OCI-LY7 (cell line): ENCODE data around the gene SERPINA3.

Experiments
- CTCF ChIP-seq: fragments of 200-600 bp; sonication (generic); conservative IDR thresholded peaks from 2 replicates; pipeline ENCODE4 v1.5.1; 2014; ENCODE audit warnings: mild to moderate bottlenecking, antibody characterized with exemption, low read length, moderate library complexity, mixed read lengths
- EZH2phosphoT487 ChIP-seq: fragments of 200-600 bp; sonication (generic); IDR thresholded peaks from 2 replicates; pipeline ENCODE4 v1.6.1; 2018; ENCODE audit warnings: low read depth, borderline replicate concordance, mild to moderate bottlenecking, mixed run types, antibody characterized with exemption, low read length, moderate library complexity, mixed read lengths

DNA sequence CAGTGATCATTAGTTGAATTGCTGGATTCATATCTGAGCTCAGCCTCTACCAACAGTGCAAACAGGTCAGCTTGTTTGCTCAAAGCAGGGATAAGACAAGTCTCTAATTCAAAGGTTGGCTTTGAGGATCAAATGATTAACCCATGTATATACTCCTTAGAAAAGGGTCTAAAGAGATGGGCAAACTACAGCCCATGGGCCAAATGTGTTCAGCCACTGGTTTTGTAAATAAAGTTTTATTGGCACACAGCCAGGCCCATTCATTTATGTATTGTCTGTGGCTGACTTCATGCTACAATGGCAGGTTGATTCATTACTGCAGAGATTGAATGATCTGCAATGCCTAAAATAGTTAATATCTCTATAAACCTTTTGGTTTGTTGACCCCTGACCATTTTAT is 47.8 kb upstream of the SERPINA3 start:
- TF ChIP-seq CTCF = no peak
- no peak for TF ChIP-seq EZH2phosphoT487
